Keratinocyte (primary cell): ENCODE data around the gene CHD3.

Experiments
- CTCF ChIP-seq, 3 experiments: IDR thresholded peaks in 1 of 3; conservative IDR thresholded peaks in 1 of 3; optimal IDR thresholded peaks in 1 of 3; 2 replicates in 2 of 3; 3 replicates in 1 of 3; pipeline versions ENCODE3 to v1.5.1; 2011; ENCODE audit warnings: low read length in 3 of 3, mild to moderate bottlenecking in 3 of 3, moderate library complexity in 2 of 3, control low read depth in 1 of 3, inconsistent platforms in 1 of 3; ENCODE audit not compliant: insufficient read depth in 2 of 3; ENCODE audit errors: extremely low read depth in 1 of 3
- EZH2 ChIP-seq: IDR thresholded peaks from one replicate; pipeline ENCODE4 v1.6.1; 2012; ENCODE audit warnings: inconsistent platforms, mild to moderate bottlenecking, low read length, moderate library complexity

GRCh38 chr17:7915179-7915610 is 26.6 kb downstream of the CHD3 start:
- no peak for TF ChIP-seq CTCF (optimal IDR thresholded peaks at IDR 0.05 in 1 of 3, IDR thresholded peaks at IDR 0.05 in 1 of 3, conservative IDR thresholded peaks at IDR 0.05 in 1 of 3; ENCODE audit: extremely low read depth in 1 of 3, insufficient read depth in 2 of 3, low read length in 3 of 3)
- TF ChIP-seq EZH2 = no peak
